ENCODE measurements around the gene VEZT.

Gene VEZT

DNA sequence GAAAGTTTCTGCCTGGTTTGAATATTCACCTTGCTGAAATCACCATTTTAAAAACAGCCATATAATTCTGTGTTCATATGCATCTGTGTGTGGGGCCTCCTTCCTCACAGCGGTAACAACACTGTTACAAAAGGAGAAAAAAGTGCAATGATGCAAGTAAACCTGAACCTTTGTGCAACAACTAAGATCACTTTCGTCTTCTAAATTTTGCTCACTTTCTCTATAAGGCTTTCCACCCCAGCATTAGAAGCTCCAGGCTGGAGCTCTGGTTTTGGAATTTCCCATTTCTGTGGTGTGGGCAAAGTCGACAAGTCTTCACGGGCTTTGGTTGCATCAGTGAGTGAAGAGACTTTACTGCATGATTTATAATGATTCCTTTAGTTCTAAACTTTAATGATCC is 18.7 kb upstream of the VEZT start:
- DNase-seq (ENCODE audit: low read depth): no peak
- no peak overlapping the region for H3K4me3 ChIP-seq (ENCODE audit: low read depth, low read length)
- TF ChIP-seq, protein P1, sequence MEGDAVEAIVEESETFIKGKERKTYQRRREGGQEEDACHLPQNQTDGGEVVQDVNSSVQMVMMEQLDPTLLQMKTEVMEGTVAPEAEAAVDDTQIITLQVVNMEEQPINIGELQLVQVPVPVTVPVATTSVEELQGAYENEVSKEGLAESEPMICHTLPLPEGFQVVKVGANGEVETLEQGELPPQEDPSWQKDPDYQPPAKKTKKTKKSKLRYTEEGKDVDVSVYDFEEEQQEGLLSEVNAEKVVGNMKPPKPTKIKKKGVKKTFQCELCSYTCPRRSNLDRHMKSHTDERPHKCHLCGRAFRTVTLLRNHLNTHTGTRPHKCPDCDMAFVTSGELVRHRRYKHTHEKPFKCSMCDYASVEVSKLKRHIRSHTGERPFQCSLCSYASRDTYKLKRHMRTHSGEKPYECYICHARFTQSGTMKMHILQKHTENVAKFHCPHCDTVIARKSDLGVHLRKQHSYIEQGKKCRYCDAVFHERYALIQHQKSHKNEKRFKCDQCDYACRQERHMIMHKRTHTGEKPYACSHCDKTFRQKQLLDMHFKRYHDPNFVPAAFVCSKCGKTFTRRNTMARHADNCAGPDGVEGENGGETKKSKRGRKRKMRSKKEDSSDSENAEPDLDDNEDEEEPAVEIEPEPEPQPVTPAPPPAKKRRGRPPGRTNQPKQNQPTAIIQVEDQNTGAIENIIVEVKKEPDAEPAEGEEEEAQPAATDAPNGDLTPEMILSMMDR (IDR thresholded peaks at IDR 0.05; ENCODE audit: control insufficient read depth, extremely low read depth, insufficient read depth): no peak

DNA sequence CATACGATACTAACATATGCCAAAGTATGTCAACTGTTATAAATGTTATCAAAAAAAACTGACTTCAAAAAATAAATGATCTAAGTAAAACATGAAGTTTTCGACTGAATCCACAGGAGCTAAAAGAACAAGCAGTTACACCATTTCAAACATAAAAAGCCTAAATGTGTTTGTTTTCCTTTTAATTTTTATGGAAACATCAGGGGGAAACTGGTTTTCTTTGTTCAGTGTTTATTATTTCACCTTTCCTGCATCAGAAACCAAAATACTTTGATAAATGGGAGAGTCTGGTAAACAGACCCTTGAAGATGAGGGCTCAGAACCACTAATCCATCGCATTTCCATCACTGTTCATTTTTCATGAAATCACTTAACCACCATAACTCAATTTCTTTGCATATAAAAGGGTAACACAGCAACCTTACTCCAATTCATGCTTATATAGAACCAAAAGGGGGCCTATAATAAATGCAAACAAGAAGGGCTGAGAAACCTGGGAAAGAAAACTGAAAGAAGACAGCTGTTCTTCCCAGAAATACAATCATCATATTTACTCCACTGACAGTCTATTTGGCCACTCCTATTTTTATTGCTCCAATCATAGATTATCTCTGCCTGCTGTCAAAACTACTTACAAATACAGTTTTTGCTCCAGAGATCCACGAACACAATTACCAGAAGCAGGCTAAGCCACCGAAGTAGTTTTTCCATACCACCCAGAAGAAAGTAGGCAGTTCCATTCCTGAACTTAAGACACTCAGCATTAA is 17.3 kb upstream of the VEZT start:
- DNase-seq (ENCODE audit: low read depth): no peak
- TF ChIP-seq, protein P1 (IDR thresholded peaks at IDR 0.05; ENCODE audit: control insufficient read depth, extremely low read depth, insufficient read depth): no peak
- H3K4me3 ChIP-seq (ENCODE audit: low read depth, low read length): no peak overlapping the region

DNA sequence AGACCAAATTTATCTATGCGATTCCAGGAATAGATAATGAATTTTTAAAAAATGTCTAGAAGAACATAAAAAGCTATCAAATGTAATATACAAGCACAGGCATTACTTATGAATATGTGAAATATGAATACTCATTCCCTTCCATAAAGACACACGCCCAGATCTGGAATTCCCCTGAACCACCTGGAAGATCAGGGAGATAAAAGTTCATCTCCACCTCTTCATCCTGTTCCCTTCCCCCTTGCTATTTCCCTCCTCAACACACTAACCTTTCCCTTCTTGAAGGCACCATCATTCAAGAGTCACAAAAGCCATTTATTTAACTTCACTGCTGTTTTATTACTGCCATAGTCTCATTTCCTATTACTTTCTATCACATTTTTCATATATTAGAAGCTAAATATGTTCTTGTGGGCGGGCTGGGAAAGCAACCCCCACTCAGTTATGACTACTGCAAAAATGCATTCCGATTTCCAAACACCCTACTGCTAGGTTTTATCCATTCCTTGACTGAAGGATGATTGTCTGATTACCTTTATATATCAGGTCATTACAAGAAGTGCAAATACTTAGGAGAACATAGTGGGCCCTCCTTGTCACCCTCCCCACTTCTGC is 16.4 kb upstream of the VEZT start:
- no peak overlapping the region for H3K4me3 ChIP-seq (ENCODE audit: low read depth, low read length)
- TF ChIP-seq, protein P1 (IDR thresholded peaks at IDR 0.05; ENCODE audit: control insufficient read depth, extremely low read depth, insufficient read depth): no peak
- no peak for DNase-seq (ENCODE audit: low read depth)

DNA sequence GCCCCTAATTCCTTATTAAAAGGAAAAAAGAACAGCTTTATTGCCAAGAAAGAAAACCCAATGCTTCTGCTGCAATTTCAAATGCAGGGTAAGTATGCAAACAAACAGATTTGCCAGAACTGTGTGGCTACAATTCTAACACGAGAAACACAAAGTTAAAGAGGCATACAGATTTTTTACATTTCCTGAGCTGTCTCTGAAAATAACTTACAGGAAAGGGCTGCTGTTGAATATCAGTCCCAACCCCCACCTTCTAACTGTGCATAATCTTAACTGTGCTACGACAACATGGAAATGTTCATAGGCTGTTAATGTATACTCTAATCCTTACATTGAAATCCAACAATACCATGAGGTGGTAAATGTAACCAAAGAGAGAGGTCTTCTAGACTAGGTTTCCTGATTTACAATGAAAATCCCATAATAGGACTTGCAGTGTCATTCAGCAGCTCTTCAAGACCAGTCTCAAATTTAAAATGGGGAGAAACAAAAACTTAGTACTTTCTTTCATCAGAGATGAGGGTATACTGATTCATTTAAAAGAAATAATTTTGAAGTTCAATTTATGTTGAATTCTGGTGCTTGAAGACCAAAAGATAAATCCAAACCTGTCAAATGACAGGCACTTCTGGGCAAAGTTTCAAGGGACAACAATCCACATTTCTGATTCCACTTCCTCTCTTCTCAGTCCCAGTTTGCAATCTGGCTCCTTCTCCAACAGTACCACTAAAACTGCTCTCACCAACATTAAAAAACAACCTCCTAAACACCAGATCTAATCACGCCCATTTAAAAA is 14.7 kb upstream of the VEZT start:
- no peak overlapping the region for H3K4me3 ChIP-seq (ENCODE audit: low read depth, low read length)
- TF ChIP-seq, protein P1 (IDR thresholded peaks at IDR 0.05; ENCODE audit: control insufficient read depth, extremely low read depth, insufficient read depth): no peak
- DNase-seq (ENCODE audit: low read depth): no peak

DNA sequence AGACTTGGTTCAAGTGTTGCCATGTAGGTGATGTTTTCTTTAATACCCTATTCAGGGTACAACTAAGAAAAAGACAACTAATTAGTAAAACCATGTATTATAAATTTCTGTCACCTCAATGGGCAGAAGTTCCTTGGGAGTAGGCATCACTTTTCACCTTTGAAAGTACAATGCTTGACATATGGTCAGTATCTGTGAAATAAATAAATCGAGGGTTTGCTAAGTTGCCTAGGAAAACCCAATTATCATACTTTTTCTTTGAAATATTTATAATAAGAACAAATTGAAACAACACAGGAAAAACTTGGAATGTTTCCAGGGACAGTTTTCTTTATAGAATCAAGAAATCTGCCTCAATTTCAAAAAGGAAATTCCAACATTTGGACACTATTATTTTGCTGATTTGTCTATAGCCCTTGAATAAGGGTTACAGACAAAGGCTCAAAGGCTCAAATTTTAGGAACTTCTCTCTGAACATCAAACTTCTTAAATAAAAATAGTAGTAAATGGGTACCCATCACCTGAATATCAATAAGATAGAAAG is 14.0 kb upstream of the VEZT start:
- no peak overlapping the region for H3K4me3 ChIP-seq (ENCODE audit: low read depth, low read length)
- TF ChIP-seq, protein P1 (IDR thresholded peaks at IDR 0.05; ENCODE audit: control insufficient read depth, extremely low read depth, insufficient read depth): no peak
- no peak for DNase-seq (ENCODE audit: low read depth)

DNA sequence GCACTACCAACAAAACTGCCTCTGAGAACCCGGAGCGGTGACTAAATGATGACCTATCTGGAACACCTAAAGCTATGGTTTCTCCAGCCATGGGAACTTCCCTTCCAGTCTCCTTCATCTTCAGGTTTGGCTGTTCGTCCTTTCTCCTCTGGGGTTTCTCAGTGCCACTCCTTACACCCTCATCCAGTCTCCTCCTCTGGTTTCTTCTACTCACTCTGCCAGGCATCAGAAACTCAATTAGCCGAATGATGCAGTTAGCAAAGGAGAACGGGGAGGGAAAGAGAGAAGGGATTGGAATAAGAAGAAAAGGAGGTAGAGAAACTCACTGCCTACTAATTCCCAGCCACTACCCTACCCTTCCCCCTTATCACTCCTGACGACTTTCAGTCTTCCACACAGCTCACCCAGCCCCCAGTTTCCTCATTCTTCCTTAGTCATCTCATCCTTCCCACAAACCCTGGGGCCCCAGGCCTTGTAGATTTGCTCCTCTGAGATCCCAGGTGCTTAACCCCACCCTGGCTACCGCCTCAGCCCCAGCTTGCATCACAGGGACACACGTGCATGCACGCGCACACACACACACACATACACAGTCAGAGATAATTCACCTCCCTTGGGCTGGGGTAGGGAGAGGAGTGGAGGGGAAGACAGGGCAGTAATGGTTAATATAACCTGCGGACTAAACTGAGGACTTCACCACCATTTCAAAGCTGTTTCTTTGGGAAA is 13.3 kb upstream of the VEZT start:
- no peak for DNase-seq (ENCODE audit: low read depth)
- no peak overlapping the region for H3K4me3 ChIP-seq (ENCODE audit: low read depth, low read length)
- TF ChIP-seq, protein P1 (IDR thresholded peaks at IDR 0.05; ENCODE audit: control insufficient read depth, extremely low read depth, insufficient read depth): no peak

All from LNCaP clone FGC (cell line).